ENCODE measurements around the gene COPS4. TPM values are rescaled to one million over a fixed set of nuclear protein-coding genes. Genes with fewer than 3 reads are reported as not detected.
"Not testable (repeated sequence)": the region's sequence is repeated elsewhere in the genome, so short reads cannot be mapped to it uniquely, and the experiment has no call there.

COPS4 gene
- total RNA-seq, 4 donors from 2014 or later: 21.3 to 113 (median 73.3) TPM

DNA sequence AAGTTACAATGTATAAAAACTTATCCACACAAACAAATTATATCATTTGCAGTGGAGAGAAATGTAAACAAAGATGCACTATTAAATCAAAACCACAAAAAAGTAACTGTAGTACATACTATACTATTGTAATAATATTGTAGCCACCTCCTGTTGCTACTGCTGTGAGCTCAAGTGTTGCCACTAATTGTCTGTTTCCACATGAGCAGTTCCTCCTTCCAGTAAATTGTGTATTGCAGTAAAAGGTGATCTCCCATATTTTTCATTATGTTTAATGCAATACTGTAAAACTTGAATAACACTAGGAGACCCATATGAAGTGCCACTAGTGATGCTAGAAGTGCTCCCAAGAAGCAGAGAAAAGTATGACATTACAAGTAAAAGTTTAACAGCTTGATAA, 36.1 kb upstream of the COPS4 start:
- DNase-seq: no peak

DNA sequence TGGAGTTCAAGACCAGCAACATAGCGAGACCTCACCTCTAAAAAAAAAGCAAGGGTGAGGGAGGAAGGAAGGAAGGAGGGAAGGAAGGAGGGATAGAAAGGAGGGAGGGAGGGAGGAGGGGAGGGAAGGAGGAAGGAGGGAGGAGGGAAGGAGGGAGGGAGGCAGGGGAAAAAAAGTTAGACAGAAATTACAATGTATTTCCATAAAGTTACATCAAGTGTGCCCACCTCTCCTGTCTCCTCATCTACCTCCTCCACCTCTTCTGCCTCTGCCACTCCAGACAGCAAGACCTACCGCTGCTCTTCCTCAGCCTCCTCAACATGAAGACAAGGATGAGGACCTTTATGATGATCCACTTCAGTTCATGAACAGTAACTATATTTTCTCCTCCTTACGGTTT, 32.7 kb upstream of the COPS4 start:
- no peak for DNase-seq
- Histone ChIP-seq H3K36me3 (no peaks in the 10 kb centered on the region), H3K27ac (no peak overlapping the region), H3K4me1 (no peaks in the 10 kb centered on the region), H3K9me3 (no peaks in the 10 kb centered on the region), H3K4me3 (no peak overlapping the region), H3K27me3 (no peaks in the 10 kb centered on the region)
- intact Hi-C loops (cut with DNase I; ENCODE audit: low total_unique reads): no loop called here
- TF ChIP-seq POLR2A (IDR thresholded peaks at IDR 0.05) (no peak), CTCF (IDR thresholded peaks at IDR 0.05) (no peak)

More for the DNA sequence above, 36.1 kb upstream of the COPS4 start:
- H3K27ac ChIP-seq: no peak overlapping the region
- TF ChIP-seq CTCF (IDR thresholded peaks at IDR 0.05) (no peak), POLR2A (IDR thresholded peaks at IDR 0.05) (no peak)
- no peaks in the 10 kb centered on the region for H3K9me3 ChIP-seq
- no peaks in the 10 kb centered on the region for H3K4me1 ChIP-seq
- H3K4me3 ChIP-seq: no peak overlapping the region
- no peaks in the 10 kb centered on the region for H3K27me3 ChIP-seq
- H3K36me3 ChIP-seq: no peaks in the 10 kb centered on the region
- intact Hi-C loops (cut with DNase I; ENCODE audit: low total_unique reads): no loop called here

GRCh38 chr4:83003044-83003791, 31.8 kb upstream of the COPS4 start:
- H3K27me3 ChIP-seq; H3K4me3 ChIP-seq; H3K36me3 ChIP-seq; intact Hi-C loops (cut with DNase I; ENCODE audit: low total_unique reads); H3K4me1 ChIP-seq; H3K27ac ChIP-seq; H3K9me3 ChIP-seq; DNase-seq: not testable (repeated sequence)

- no peak for TF ChIP-seq POLR2A (IDR thresholded peaks at IDR 0.05)
- TF ChIP-seq CTCF (IDR thresholded peaks at IDR 0.05): no peak
- no peaks in the 10 kb centered on the region for H3K9me3 ChIP-seq
- H3K4me1 ChIP-seq: peaks cover 0 to 3% of the 10 kb centered on the region in 2 donors
- intact Hi-C loops (cut with DNase I; ENCODE audit: low total_unique reads): no loop called here
- no peaks in the 10 kb centered on the region for H3K27me3 ChIP-seq
- peak overlapping the region in 1 of 2 donors; percentile 86 for H3K27ac ChIP-seq
- no peaks in the 10 kb centered on the region for H3K36me3 ChIP-seq
- H3K4me3 ChIP-seq: peak overlapping the region; percentile 83 to 95
- DNase-seq: no peak
These were observed 25.5 kb upstream of the COPS4 start for GRCh38 chr4:83009529-83009928.

- peak overlapping the region; percentile 83 to 95 for H3K4me3 ChIP-seq
- H3K36me3 ChIP-seq: no peaks in the 10 kb centered on the region
- no peaks in the 10 kb centered on the region for H3K9me3 ChIP-seq
- no peaks in the 10 kb centered on the region for H3K27me3 ChIP-seq
- DNase-seq: no peak
- H3K4me1 ChIP-seq: peaks cover 0 to 3% of the 10 kb centered on the region in 2 donors
- TF ChIP-seq POLR2A (IDR thresholded peaks at IDR 0.05) (no peak), CTCF (IDR thresholded peaks at IDR 0.05) (no peak)
- H3K27ac ChIP-seq: peak overlapping the region; percentile 86 to 91
- intact Hi-C loops (cut with DNase I; ENCODE audit: low total_unique reads): loop anchor here (5.0 kb wide), 1 partner anchor 108 kb away; the partner anchor contains the start of gene THAP9
These were observed 24.9 kb upstream of the COPS4 start for GRCh38 chr4:83010111-83010521.
